HG03439 (cell line): Measurements from ENCODE around the gene CCDC91.
"Not testable (repeated sequence)": the region's sequence is repeated elsewhere in the genome, so short reads cannot be mapped to it uniquely, and the experiment has no call there.

Source experiments
- ATAC-seq: cut with Tn5 transposase; IDR thresholded peaks from one replicate; pipeline ENCODE4 v1.9.1; 2021; ENCODE audit warnings: mild to moderate bottlenecking, moderate library complexity; ENCODE audit not compliant: unreplicated experiment

CCDC91 gene

GRCh38 chr12:28278960-28279359 lies 88.7 kb downstream of the CCDC91 start:
- no peak for ATAC-seq

DNA sequence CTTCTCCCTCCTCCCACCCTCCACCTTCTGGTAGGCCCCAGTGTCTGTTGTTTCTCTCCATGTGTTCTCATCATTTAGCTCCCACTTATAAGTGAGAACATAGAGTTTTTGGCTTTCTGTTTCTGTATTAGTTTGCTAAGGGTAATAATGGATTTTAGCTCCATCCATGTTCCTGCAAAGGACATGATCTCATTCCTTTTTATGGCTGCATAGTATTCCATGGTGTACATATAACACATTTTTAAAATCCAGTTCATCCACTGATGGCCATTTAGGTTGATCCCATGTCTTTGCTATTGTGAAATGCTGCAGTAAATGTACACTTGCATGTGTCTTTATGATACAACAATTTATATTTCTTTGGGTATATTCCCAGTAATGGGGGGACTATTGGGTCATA lies 96.1 kb downstream of the CCDC91 start:
- ATAC-seq, result no peak

GRCh38 chr12:28290262-28290661 lies 100.0 kb downstream of the CCDC91 start:
- no peak for ATAC-seq

- ATAC-seq, result no peak
These were observed 102.4 kb downstream of the CCDC91 start for GRCh38 chr12:28292699-28293098.

DNA sequence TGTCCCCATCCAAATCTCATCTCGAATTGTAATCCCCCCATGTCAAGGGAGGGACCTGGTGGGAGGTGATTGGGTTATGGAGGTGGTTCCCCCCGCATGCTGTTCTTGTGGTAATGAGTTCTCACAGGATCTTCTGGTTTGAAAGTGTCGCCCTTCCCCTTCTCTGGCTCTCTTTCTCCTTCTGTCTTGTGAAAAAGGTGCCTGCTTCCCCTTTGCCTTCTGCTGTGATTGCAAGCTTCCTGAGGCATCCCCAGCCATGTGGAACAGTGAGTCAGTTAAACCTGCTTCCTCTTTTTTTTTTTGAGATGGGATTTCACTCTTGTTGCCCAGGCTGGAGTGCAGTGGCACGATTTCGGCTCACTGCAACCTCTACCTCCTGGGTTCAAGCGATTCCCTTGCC lies 104.0 kb downstream of the CCDC91 start:
- no peak for ATAC-seq

GRCh38 chr12:28296287-28296686 lies 106.0 kb downstream of the CCDC91 start:
- ATAC-seq, result no peak

GRCh38 chr12:28303192-28303591 lies 112.9 kb downstream of the CCDC91 start:
- no peak for ATAC-seq

- ATAC-seq, result no peak
These were observed 116.3 kb downstream of the CCDC91 start for GRCh38 chr12:28306535-28306934.

DNA sequence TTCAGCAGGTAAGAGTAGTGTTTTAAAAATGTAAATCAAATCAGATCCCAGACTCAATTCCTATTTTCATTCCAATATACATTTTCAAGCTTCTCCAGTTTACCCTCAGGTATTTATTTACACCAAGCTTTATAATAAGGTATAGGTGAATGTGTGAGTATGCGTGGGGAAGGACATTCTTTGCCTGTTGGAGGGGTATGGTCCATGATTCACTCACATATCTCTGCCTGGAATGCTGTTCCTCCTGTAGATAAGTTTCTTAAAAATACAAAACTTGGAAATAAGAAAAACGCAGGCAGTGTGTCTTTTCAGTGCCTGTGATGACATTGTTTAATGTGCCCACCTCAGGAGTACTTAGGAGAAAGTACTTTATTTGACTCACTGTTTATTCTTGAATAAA lies 118.6 kb downstream of the CCDC91 start:
- ATAC-seq, result no peak

GRCh38 chr12:28313631-28314030 lies 123.4 kb downstream of the CCDC91 start:
- no peak for ATAC-seq

DNA sequence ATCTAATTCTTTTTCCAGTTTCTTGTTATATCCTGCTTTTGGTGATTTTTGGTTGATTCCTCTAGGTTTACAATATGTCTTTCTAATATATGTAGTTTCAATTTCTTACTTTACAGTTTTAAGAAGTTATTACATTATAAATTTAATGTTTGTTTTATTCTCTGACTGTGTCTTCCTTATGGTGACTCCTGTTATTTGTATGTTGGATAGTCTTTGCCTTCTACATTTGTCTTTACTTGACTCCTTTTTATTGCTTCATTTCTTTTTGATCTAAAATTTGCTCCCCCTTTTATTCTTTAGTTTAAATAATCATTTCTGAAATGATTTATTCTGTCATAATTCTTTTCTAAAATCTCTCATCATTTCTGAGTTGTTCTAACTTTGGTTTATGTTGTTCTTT lies 125.8 kb downstream of the CCDC91 start:
- no peak for ATAC-seq

DNA sequence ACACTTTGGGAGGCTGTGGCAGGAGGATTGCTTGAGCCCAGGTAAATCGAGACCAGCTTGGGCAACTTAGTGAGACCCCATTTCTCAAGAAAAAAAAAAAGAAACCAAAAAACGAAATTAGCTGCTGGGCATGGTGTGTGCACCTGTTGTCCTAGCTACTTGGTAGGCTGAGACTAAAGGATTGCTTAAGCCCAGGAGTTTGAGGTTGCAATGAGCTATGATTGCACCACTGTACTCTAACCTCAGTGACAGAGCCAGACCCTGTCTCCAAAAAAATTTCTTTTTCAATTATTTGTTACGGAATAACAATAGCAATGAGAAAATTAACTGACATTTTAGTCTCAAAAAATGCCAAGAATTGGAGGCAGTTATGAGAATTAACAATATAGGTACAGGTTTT lies 128.0 kb downstream of the CCDC91 start:
- no peak for ATAC-seq

GRCh38 chr12:28320353-28320752 lies 130.1 kb downstream of the CCDC91 start:
- ATAC-seq, result no peak

DNA sequence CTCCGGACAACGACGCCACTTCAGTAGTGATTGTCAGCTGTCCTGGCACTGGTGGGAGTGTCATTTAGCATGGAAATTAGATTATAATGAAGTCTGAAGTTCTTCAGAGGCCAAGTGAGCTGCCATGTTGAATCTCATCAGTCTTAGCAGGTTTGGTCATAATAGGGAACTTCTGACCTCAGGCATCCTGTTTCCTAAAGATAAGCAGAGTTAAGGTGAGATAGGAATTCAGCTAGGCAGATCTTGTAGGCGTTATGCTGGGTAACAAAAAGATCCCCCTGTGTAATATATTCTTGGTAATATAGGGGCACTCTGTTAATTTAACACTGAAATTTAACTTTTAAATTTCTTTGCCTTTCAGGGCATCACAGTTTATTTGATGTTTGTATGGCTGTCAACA lies 137.5 kb downstream of the CCDC91 start:
- no peak for ATAC-seq

DNA sequence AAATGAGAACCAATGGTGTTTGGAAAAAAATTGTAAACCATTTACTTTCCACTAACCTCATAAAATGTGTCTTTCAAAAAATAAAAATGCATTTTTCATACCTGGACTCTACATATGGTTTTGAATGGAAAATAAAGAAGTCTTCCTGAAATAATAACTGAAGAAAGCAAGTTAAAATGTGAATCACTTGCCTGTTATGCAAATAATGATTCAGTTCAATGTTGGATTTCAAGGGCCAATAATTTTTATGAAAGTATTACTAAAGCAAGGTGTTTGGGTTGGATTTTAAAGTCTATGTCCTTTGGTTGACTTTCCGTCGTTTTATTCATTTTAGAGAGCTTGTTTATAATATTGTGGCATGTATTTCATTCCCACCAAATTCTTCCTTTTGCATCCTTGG lies 138.7 kb downstream of the CCDC91 start:
- no peak for ATAC-seq

DNA sequence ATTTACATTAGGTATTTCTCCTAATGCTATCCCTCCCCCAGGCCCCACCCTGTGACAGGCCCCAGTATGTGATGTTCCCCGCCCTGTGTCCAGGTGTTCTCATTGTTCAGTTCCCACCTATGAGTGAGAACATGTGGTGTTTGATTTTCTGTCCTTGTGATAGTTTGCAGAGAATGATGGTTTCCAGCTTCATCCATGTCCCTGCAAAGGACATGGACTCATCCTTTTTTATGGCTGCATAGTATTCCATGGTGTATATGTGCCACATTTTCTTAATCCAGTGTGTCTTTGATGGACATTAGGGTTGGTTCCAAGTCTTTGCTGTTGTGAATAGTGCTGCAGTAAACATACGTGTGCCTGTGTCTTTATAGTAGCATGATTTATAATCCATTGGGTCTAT lies 139.5 kb downstream of the CCDC91 start:
- ATAC-seq, result not testable (repeated sequence)

DNA sequence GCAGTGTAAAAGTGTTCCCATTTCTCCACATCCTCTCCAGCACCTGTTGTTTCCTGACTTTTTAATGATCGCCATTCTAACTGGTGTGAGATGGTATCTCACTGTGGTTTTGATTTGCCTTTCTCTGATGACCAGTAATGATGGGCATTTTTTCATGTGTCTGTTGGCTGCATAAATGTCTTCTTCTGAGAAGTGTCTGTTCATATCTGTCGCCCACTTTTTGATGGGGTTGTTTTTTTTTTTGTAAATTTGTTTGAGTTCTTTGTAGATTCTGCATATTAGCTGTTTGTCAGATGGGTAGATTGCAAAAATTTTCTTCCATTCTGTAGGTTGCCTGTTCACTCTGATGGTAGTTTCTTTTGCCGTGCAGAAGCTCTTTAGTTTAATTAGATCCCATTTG lies 140.0 kb downstream of the CCDC91 start:
- not testable (repeated sequence) for ATAC-seq

- ATAC-seq, result no peak
These were observed 140.9 kb downstream of the CCDC91 start for GRCh38 chr12:28331130-28331529.

- ATAC-seq, result no peak
These were observed 150.2 kb downstream of the CCDC91 start for GRCh38 chr12:28340261-28341045.

DNA sequence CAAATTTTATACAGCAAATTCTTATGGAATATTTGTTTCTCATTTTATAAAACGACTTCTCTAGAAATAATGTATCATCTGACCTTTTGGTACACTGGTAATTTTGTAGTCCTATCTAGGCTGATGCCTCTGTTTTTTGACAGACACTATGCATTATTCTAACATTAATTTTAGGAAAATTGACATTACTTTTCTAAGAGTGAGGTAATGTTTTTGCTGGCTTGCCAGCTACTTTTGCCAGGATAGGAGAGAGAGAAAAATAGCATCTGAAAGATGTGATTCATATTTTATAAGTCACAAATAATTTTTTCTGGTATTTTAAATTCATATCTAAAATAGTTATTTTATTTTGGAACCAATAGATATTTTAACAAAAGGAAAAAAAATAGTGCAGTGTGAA lies 153.5 kb downstream of the CCDC91 start:
- ATAC-seq, result no peak

GRCh38 chr12:28346567-28346966 lies 156.3 kb downstream of the CCDC91 start:
- no peak for ATAC-seq

DNA sequence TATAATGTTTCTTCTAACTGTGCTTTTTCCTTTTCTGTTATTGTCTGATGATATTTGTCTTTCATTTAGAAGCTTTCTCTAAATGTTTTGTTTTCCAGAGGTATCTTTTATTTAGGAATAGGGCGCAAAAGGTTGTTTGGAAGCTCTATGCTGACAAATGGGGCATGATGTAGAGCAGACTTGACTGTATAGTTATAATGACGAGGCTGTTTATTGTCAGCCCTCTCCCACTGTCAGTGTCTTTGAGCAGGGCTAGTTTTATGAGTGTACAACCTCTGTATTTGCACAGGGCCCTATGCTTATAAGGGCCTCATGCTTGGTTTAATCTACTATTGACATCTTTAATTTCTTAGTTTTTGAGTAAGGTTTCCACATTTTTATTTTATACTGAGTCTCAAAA lies 158.9 kb downstream of the CCDC91 start:
- ATAC-seq, result no peak

GRCh38 chr12:28350502-28350901 lies 160.2 kb downstream of the CCDC91 start:
- ATAC-seq, result no peak
